Measurements from ENCODE around the gene OPCML.

Gene OPCML

GRCh38 chr11:132712466-132712865 is 819.8 kb downstream of the OPCML start:
- H3K27ac ChIP-seq (ENCODE audit: low read depth, low read length): no peak overlapping the region
- H3K4me3 ChIP-seq (ENCODE audit: low read depth, low read length): no peak overlapping the region

GRCh38 chr11:132704781-132705375 is 827.4 kb downstream of the OPCML start:
- H3K9me3 ChIP-seq (ENCODE audit: control insufficient read depth, insufficient read depth, low read depth, low read length): no peaks in the 10 kb centered on the region
- H3K36me3 ChIP-seq (ENCODE audit: control insufficient read depth, insufficient read depth, low read length): no peaks in the 10 kb centered on the region
- no peak overlapping the region for H3K27ac ChIP-seq (ENCODE audit: low read depth, low read length)
- H3K27me3 ChIP-seq (ENCODE audit: control insufficient read depth, insufficient read depth, low read length): no peaks in the 10 kb centered on the region
- H3K4me1 ChIP-seq (ENCODE audit: control insufficient read depth, insufficient read depth, low read length): no peaks in the 10 kb centered on the region
- no peak overlapping the region for H3K9ac ChIP-seq (ENCODE audit: low read length)
- no peak overlapping the region for H3K4me3 ChIP-seq (ENCODE audit: low read depth, low read length)

More at GRCh38 chr11:132712466-132712865, 819.8 kb downstream of the OPCML start:
- no peaks in the 10 kb centered on the region for H3K9me3 ChIP-seq (ENCODE audit: control insufficient read depth, insufficient read depth, low read depth, low read length)
- no peak overlapping the region for H3K9ac ChIP-seq (ENCODE audit: low read length)
- no peaks in the 10 kb centered on the region for H3K27me3 ChIP-seq (ENCODE audit: control insufficient read depth, insufficient read depth, low read length)
- no peaks in the 10 kb centered on the region for H3K36me3 ChIP-seq (ENCODE audit: control insufficient read depth, insufficient read depth, low read length)
- H3K4me1 ChIP-seq (ENCODE audit: control insufficient read depth, insufficient read depth, low read length): no peaks in the 10 kb centered on the region

- Histone ChIP-seq H3K4me3 (ENCODE audit: low read depth, low read length) (no peak overlapping the region), H3K27me3 (ENCODE audit: control insufficient read depth, insufficient read depth, low read length) (no peaks in the 10 kb centered on the region), H3K36me3 (ENCODE audit: control insufficient read depth, insufficient read depth, low read length) (no peaks in the 10 kb centered on the region), H3K9ac (ENCODE audit: low read length) (no peak overlapping the region), H3K27ac (ENCODE audit: low read depth, low read length) (no peak overlapping the region), H3K9me3 (ENCODE audit: control insufficient read depth, insufficient read depth, low read depth, low read length) (no peaks in the 10 kb centered on the region), H3K4me1 (ENCODE audit: control insufficient read depth, insufficient read depth, low read length) (no peaks in the 10 kb centered on the region)
Measured at GRCh38 chr11:132692891-132693290, 839.4 kb downstream of the OPCML start.

GRCh38 chr11:132691848-132692550 is 840.3 kb downstream of the OPCML start:
- no peak overlapping the region for H3K9ac ChIP-seq (ENCODE audit: low read length)
- H3K27ac ChIP-seq (ENCODE audit: low read depth, low read length): no peak overlapping the region

GRCh38 chr11:132686886-132687285 is 845.4 kb downstream of the OPCML start:
- no peaks in the 10 kb centered on the region for H3K27me3 ChIP-seq (ENCODE audit: control insufficient read depth, insufficient read depth, low read length)
- no peaks in the 10 kb centered on the region for H3K36me3 ChIP-seq (ENCODE audit: control insufficient read depth, insufficient read depth, low read length)
- H3K9me3 ChIP-seq (ENCODE audit: control insufficient read depth, insufficient read depth, low read depth, low read length): no peaks in the 10 kb centered on the region
- H3K9ac ChIP-seq (ENCODE audit: low read length): no peak overlapping the region
- no peak overlapping the region for H3K27ac ChIP-seq (ENCODE audit: low read depth, low read length)
- no peak overlapping the region for H3K4me3 ChIP-seq (ENCODE audit: low read depth, low read length)
- H3K4me1 ChIP-seq (ENCODE audit: control insufficient read depth, insufficient read depth, low read length): no peaks in the 10 kb centered on the region

More at GRCh38 chr11:132691848-132692550, 840.3 kb downstream of the OPCML start:
- Histone ChIP-seq H3K9me3 (ENCODE audit: control insufficient read depth, insufficient read depth, low read depth, low read length) (no peaks in the 10 kb centered on the region), H3K27me3 (ENCODE audit: control insufficient read depth, insufficient read depth, low read length) (no peaks in the 10 kb centered on the region), H3K4me3 (ENCODE audit: low read depth, low read length) (no peak overlapping the region), H3K4me1 (ENCODE audit: control insufficient read depth, insufficient read depth, low read length) (no peaks in the 10 kb centered on the region), H3K36me3 (ENCODE audit: control insufficient read depth, insufficient read depth, low read length) (no peaks in the 10 kb centered on the region)

DNA sequence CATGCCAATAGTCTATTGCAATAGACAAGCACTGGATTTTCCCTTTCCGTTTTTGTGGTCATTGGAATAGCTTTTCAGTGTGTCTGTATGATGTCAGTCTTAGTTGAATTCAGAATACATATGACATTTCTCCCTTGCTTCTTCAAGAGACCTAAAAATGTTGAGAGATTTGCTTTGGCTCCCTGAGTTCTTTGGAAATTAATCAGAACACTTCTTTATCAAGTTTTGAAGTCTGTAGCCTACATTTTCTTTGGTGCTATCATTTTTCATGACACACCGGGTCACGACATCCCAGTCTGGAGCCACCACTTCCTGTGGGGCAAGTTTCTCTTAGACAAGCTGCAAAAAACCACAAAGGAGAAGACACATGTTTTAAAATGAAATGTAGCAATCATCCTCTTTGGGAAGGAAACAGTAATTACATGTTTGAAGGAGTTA is 847.1 kb downstream of the OPCML start:
- H3K36me3 ChIP-seq (ENCODE audit: control insufficient read depth, insufficient read depth, low read length): no peaks in the 10 kb centered on the region
- no peak overlapping the region for H3K27ac ChIP-seq (ENCODE audit: low read depth, low read length)
- H3K9ac ChIP-seq (ENCODE audit: low read length): no peak overlapping the region
- no peaks in the 10 kb centered on the region for H3K4me1 ChIP-seq (ENCODE audit: control insufficient read depth, insufficient read depth, low read length)
- 0 out of 2 replicates have a peak, but pooled peaks cover 4% of the 10 kb centered on the region for H3K9me3 ChIP-seq (ENCODE audit: control insufficient read depth, insufficient read depth, low read depth, low read length)
- no peaks in the 10 kb centered on the region for H3K27me3 ChIP-seq (ENCODE audit: control insufficient read depth, insufficient read depth, low read length)
- H3K4me3 ChIP-seq (ENCODE audit: low read depth, low read length): no peak overlapping the region

- H3K9ac ChIP-seq (ENCODE audit: low read length): no peak overlapping the region
- no peak overlapping the region for H3K27ac ChIP-seq (ENCODE audit: low read depth, low read length)
- no peaks in the 10 kb centered on the region for H3K27me3 ChIP-seq (ENCODE audit: control insufficient read depth, insufficient read depth, low read length)
- no peaks in the 10 kb centered on the region for H3K4me1 ChIP-seq (ENCODE audit: control insufficient read depth, insufficient read depth, low read length)
- 0 out of 2 replicates have a peak, but pooled peaks cover 4% of the 10 kb centered on the region for H3K9me3 ChIP-seq (ENCODE audit: control insufficient read depth, insufficient read depth, low read depth, low read length)
- H3K36me3 ChIP-seq (ENCODE audit: control insufficient read depth, insufficient read depth, low read length): no peaks in the 10 kb centered on the region
- no peak overlapping the region for H3K4me3 ChIP-seq (ENCODE audit: low read depth, low read length)
Measured at GRCh38 chr11:132683602-132684001, 848.7 kb downstream of the OPCML start.

DNA sequence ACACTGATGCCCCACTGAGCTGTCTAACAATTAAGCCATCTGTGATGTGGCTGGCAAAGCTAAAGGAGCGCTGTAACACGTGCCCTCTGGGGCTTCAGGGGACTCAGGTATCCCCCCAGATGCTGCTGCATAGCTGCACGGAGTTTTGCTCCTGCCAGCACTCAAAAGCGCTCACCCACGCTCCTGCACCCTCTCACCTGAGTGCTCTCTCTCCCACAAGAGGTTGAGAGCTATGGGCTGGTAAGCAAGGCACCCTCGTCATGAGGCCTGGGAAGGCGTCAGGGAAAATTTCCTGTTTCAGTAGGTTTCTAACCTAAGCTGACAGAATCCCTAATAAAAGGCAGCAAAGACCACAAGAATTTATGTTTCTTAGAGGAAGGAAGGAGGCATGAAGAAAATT is 850.3 kb downstream of the OPCML start:
- H3K4me1 ChIP-seq (ENCODE audit: control insufficient read depth, insufficient read depth, low read length): no peaks in the 10 kb centered on the region
- H3K4me3 ChIP-seq (ENCODE audit: low read depth, low read length): no peak overlapping the region
- no peaks in the 10 kb centered on the region for H3K27me3 ChIP-seq (ENCODE audit: control insufficient read depth, insufficient read depth, low read length)
- H3K9ac ChIP-seq (ENCODE audit: low read length): no peak overlapping the region
- H3K9me3 ChIP-seq (ENCODE audit: control insufficient read depth, insufficient read depth, low read depth, low read length): peaks cover 8% of the 10 kb centered on the region; the same call in 1 of the 2 replicates
- H3K27ac ChIP-seq (ENCODE audit: low read depth, low read length): no peak overlapping the region
- H3K36me3 ChIP-seq (ENCODE audit: control insufficient read depth, insufficient read depth, low read length): no peaks in the 10 kb centered on the region

DNA sequence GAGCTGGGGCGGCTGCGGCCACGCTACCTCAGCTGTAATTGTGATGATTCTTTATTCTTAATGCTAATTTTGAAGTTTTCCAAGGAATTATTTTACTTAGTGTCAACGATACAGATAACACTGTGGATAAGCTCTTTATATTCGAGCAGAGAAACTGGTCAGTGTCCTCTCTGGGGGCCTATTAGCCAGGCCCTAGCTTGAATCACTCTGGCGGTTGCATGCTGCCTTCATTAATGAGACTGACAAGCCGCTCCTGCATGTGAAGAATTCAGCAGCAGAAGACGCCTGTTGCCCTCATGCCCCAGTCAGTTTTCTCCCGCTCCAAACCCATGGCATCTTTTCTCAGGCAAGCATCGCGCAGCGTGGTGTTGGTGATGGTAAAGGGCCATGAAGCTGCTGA is 851.7 kb downstream of the OPCML start:
- no peaks in the 10 kb centered on the region for H3K27me3 ChIP-seq (ENCODE audit: control insufficient read depth, insufficient read depth, low read length)
- H3K36me3 ChIP-seq (ENCODE audit: control insufficient read depth, insufficient read depth, low read length): no peaks in the 10 kb centered on the region
- no peaks in the 10 kb centered on the region for H3K4me1 ChIP-seq (ENCODE audit: control insufficient read depth, insufficient read depth, low read length)
- H3K27ac ChIP-seq (ENCODE audit: low read depth, low read length): no peak overlapping the region
- no peak overlapping the region for H3K9ac ChIP-seq (ENCODE audit: low read length)
- H3K4me3 ChIP-seq (ENCODE audit: low read depth, low read length): no peak overlapping the region
- H3K9me3 ChIP-seq (ENCODE audit: control insufficient read depth, insufficient read depth, low read depth, low read length): peaks cover 8% of the 10 kb centered on the region; the same call in 1 of the 2 replicates

DNA sequence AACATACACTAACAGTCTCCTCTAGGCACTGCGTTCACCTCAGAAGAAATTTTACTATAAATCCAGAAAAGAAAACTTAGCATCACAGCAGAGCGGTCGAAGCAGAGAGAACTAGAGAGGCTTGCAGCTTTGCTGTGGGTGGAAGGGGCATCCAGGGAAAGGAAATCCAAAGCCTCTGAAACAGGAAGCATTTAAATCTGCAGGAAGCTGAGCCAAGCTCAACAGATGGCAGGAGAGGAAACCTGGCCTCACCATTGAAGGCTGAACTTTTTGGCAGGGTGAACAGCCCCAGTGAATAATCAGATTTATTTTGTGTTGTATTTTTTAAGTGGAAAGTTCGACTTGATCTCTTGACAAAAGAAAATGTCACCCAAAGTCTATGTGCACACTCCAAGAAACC is 858.1 kb downstream of the OPCML start:
- Histone ChIP-seq H3K4me3 (ENCODE audit: low read depth, low read length) (no peak overlapping the region), H3K27ac (ENCODE audit: low read depth, low read length) (no peak overlapping the region), H3K27me3 (ENCODE audit: control insufficient read depth, insufficient read depth, low read length) (no peaks in the 10 kb centered on the region), H3K4me1 (ENCODE audit: control insufficient read depth, insufficient read depth, low read length) (no peaks in the 10 kb centered on the region), H3K9me3 (ENCODE audit: control insufficient read depth, insufficient read depth, low read depth, low read length) (peaks cover 5% of the 10 kb centered on the region; the same call in 1 of the 2 replicates), H3K36me3 (ENCODE audit: control insufficient read depth, insufficient read depth, low read length) (no peaks in the 10 kb centered on the region), H3K9ac (ENCODE audit: low read length) (no peak overlapping the region)

DNA sequence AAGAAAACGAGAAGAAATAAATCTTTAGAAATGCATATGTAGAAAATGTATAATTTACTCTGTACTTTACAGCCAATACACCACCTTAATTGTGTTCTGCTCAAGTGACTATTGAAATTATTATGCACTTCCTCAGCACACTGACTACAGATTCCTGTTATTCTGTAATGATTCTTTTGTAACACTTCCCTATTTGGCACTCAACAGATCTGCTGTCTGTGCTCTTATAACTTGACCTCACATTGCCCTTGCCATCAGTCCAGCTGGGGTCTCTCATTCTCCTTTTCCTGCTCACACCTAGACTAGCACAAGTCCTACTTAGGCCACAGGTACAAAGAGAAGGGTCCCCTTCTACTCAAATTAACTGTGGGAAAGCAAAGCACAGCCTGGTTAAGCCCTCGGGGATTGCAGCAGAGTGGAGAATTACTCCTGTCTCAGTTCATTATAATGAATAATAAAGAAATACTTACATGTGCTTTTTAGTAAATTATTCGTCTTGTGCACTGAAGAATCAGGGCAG is 860.4 kb downstream of the OPCML start:
- Histone ChIP-seq H3K9me3 (ENCODE audit: control insufficient read depth, insufficient read depth, low read depth, low read length) (no peaks in the 10 kb centered on the region), H3K36me3 (ENCODE audit: control insufficient read depth, insufficient read depth, low read length) (no peaks in the 10 kb centered on the region), H3K4me1 (ENCODE audit: control insufficient read depth, insufficient read depth, low read length) (no peaks in the 10 kb centered on the region), H3K4me3 (ENCODE audit: low read depth, low read length) (no peak overlapping the region), H3K27me3 (ENCODE audit: control insufficient read depth, insufficient read depth, low read length) (no peaks in the 10 kb centered on the region), H3K9ac (ENCODE audit: low read length) (no peak overlapping the region), H3K27ac (ENCODE audit: low read depth, low read length) (no peak overlapping the region)
